HepG2 (cell line): ENCODE results near the gene RPL41. TPM values are rescaled to one million over a fixed set of nuclear protein-coding genes. Genes with fewer than 3 reads are reported as not detected.

Experiments used
- AHDC1 ChIP-seq: sonication (generic); formaldehyde crosslinking; IDR thresholded peaks from 2 replicates; pipeline ENCODE4 v1.5.1; 2020; ENCODE audit warnings: mild to moderate bottlenecking, missing genetic modification reagents, borderline replicate concordance
- CERS6 ChIP-seq: sonication (generic); formaldehyde crosslinking; IDR thresholded peaks from 2 replicates; pipeline ENCODE4 v1.5.0; 2020; ENCODE audit warnings: missing genetic modification reagents
- FOXK1 ChIP-seq: sonication (generic); formaldehyde crosslinking; IDR thresholded peaks from 2 replicates; pipeline ENCODE4 v1.4.0; 2020; ENCODE audit warnings: low read depth, missing genetic modification reagents, borderline replicate concordance
- MED13 ChIP-seq: sonication (generic); formaldehyde crosslinking; IDR thresholded peaks from 2 replicates; pipeline ENCODE4 v1.5.0; 2020; ENCODE audit warnings: missing genetic modification reagents
- SIX1 ChIP-seq: sonication (generic); formaldehyde crosslinking; IDR thresholded peaks from 2 replicates; pipeline ENCODE4 v1.4.0; 2020; ENCODE audit warnings: missing genetic modification reagents, borderline replicate concordance
- SYNCRIP ChIP-seq: fragments of 200-400 bp; formaldehyde crosslinking; IDR thresholded peaks from 2 replicates; pipeline ENCODE4 v1.6.1; 2018; ENCODE audit warnings: mild to moderate bottlenecking, low read depth, low read length; ENCODE audit not compliant: insufficient read depth
- TCF12 ChIP-seq, 2 experiments: fragments of 450-650 bp in 1 of 2; sonication (generic) in 1 of 2; formaldehyde crosslinking in 1 of 2; IDR thresholded peaks; 2 replicates each; pipeline versions ENCODE4 v1.6.1 to v1.8.0; 2017 to 2022; ENCODE audit warnings: antibody characterized with exemption in 1 of 2, mild to moderate bottlenecking in 1 of 2, missing genetic modification reagents in 1 of 2, moderate library complexity in 1 of 2
- YEATS2 ChIP-seq: sonication (generic); formaldehyde crosslinking; IDR thresholded peaks from 2 replicates; pipeline ENCODE4 v1.4.0; 2020; ENCODE audit warnings: missing genetic modification reagents, borderline replicate concordance
- ZNF768 ChIP-seq: sonication (generic); formaldehyde crosslinking; IDR thresholded peaks from 2 replicates; pipeline ENCODE4 v1.4.0; 2020; ENCODE audit warnings: missing genetic modification reagents
- ZSCAN21 ChIP-seq: sonication (generic); formaldehyde crosslinking; IDR thresholded peaks from 2 replicates; pipeline ENCODE4 v1.8.0; 2022; ENCODE audit warnings: mild to moderate bottlenecking, missing genetic modification reagents, moderate library complexity, borderline replicate concordance
- polyA plus RNA-seq, 8 experiments: library from polyadenylated mRNA; depleted of rRNA in 3 of 8; stranded (reverse) in 7 of 8; unstranded in 1 of 8; fragments of >200 nt; fragmentation: Illumina TruSeq in 4 of 8; extraction: Trizol in 4 of 8; gene quantifications; 2 replicates each; pipeline versions ENCODE4 v1.2.1 to v1.2.3, GENCODE V29; 2011 to 2016; ENCODE audit warnings: low read depth in 4 of 8, missing spikeins in 1 of 8, mixed read lengths in 1 of 8; ENCODE audit not compliant: insufficient read depth in 1 of 8
- total RNA-seq, 5 experiments: library from RNA; depleted of rRNA; stranded (reverse); fragments of >200 nt; fragmentation: Illumina TruSeq; extraction: Trizol; gene quantifications; 2 replicates each; pipeline ENCODE4 v1.2.3, GENCODE V29; 2016; ENCODE audit warnings: low read depth in 1 of 5
- TF ChIP-seq, protein P1 (sequence below): IDR thresholded peaks from 2 replicates; pipeline ENCODE4 v1.6.1; 2016; ENCODE audit warnings: low read depth, missing genetic modification reagents, missing compliant biosample characterization
- TF ChIP-seq, protein P2 (sequence below): sonication (generic); formaldehyde crosslinking; IDR thresholded peaks from 2 replicates; pipeline ENCODE4 v1.5.0; 2020; ENCODE audit warnings: missing genetic modification reagents, mild to moderate bottlenecking, borderline replicate concordance

The RPL41 gene
- total and polyA plus RNA-seq, 2 of the 13 experiments (the other 11 are each of a cell fraction or from before 2014, with no cell fraction given): 4,012 to 7,670 TPM

DNA sequence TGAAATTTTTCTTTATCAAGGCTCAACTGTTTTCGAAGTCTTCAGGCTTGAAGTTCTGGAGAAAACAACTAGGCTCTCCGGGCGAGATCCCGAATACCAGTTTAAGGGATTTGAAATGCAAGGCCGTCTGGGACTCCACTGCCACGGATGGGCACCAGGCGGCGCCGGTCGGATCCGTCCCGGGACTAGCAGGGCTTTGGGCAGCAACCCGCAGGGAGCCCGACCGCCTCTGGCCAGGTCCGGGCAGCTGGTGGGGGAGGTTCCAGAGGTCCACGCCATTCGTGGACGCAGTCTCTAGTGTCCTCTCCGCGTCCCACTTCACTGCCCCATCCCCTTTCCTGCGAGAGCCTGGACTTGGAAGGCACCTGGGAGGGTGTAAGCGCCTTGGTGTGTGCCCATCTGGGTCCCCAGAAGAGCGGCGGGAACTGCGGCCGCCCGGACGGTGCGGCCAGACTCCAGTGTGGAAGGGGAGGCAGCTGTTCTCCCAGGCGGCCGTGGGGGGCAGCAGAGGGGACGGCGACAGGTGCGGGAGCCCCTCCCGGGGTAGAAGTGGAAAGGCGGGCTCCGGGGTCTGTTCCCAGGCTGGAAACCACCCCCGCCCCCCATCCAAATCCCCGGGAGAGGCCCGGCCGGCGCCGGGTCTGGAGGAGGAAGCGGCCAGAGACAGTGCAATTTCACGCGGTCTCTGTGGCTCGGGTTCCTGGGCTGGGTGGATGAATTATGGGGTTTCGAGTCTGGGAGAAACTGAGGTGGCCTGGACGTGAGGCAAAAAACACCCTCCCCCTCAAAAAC lies 37.3 kb upstream of the RPL41 start (continued):
- TF ChIP-seq, protein P1, sequence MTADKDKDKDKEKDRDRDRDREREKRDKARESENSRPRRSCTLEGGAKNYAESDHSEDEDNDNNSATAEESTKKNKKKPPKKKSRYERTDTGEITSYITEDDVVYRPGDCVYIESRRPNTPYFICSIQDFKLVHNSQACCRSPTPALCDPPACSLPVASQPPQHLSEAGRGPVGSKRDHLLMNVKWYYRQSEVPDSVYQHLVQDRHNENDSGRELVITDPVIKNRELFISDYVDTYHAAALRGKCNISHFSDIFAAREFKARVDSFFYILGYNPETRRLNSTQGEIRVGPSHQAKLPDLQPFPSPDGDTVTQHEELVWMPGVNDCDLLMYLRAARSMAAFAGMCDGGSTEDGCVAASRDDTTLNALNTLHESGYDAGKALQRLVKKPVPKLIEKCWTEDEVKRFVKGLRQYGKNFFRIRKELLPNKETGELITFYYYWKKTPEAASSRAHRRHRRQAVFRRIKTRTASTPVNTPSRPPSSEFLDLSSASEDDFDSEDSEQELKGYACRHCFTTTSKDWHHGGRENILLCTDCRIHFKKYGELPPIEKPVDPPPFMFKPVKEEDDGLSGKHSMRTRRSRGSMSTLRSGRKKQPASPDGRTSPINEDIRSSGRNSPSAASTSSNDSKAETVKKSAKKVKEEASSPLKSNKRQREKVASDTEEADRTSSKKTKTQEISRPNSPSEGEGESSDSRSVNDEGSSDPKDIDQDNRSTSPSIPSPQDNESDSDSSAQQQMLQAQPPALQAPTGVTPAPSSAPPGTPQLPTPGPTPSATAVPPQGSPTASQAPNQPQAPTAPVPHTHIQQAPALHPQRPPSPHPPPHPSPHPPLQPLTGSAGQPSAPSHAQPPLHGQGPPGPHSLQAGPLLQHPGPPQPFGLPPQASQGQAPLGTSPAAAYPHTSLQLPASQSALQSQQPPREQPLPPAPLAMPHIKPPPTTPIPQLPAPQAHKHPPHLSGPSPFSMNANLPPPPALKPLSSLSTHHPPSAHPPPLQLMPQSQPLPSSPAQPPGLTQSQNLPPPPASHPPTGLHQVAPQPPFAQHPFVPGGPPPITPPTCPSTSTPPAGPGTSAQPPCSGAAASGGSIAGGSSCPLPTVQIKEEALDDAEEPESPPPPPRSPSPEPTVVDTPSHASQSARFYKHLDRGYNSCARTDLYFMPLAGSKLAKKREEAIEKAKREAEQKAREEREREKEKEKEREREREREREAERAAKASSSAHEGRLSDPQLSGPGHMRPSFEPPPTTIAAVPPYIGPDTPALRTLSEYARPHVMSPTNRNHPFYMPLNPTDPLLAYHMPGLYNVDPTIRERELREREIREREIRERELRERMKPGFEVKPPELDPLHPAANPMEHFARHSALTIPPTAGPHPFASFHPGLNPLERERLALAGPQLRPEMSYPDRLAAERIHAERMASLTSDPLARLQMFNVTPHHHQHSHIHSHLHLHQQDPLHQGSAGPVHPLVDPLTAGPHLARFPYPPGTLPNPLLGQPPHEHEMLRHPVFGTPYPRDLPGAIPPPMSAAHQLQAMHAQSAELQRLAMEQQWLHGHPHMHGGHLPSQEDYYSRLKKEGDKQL (CRISPR knock-in tag): no peak
- TF ChIP-seq SYNCRIP (no peak), ZSCAN21 (peak; percentile 59), CERS6 (CRISPR knock-in tag) (no peak), SIX1 (CRISPR knock-in tag) (no peak), AHDC1 (CRISPR knock-in tag) (no peak; the same call in 1 of the 2 replicates), TCF12 (IDR thresholded peaks at IDR 0.05) (no peak), TCF12 (CRISPR knock-in tag; IDR thresholded peaks at IDR 0.05) (no peak), YEATS2 (peak; percentile 44; the same call in 1 of the 2 replicates), FOXK1 (CRISPR knock-in tag) (no peak), MED13 (CRISPR knock-in tag) (no peak), ZNF768 (CRISPR knock-in tag) (peak; percentile 77)
- TF ChIP-seq, protein P2, sequence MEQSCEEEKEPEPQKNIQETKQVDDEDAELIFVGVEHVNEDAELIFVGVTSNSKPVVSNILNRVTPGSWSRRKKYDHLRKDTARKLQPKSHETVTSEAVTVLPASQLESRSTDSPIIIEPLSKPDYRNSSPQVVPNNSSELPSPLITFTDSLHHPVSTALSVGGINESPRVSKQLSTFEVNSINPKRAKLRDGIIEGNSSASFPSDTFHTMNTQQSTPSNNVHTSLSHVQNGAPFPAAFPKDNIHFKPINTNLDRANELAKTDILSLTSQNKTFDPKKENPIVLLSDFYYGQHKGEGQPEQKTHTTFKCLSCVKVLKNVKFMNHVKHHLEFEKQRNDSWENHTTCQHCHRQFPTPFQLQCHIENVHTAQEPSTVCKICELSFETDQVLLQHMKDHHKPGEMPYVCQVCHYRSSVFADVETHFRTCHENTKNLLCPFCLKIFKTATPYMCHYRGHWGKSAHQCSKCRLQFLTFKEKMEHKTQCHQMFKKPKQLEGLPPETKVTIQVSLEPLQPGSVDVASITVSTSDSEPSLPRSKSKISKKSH (CRISPR knock-in tag): peak; percentile 81; the same call in 1 of the 2 replicates
